ENCODE data around the gene CRTAC1.

CRTAC1 gene

DNA sequence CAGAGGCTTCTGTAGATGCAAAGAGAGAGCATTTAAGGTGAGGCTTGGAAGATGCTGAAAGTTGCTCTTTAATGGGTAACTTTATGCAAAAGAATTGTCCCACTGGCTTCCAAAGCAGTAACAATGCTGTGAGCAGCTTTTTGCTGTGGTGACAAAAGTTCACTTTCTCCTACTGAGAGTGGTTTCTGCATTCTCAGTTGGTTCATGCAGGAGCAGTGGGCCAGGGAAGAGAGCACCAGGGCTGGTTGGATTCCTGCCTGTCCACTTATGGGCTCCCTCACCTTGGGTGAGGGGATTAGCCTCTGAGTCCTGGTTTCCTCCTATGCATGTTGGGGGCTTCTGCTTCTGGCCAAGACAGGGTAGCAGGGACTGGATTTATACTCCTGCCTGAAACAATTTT is 211.8 kb downstream of the CRTAC1 start:
- TF ChIP-seq, protein P1, sequence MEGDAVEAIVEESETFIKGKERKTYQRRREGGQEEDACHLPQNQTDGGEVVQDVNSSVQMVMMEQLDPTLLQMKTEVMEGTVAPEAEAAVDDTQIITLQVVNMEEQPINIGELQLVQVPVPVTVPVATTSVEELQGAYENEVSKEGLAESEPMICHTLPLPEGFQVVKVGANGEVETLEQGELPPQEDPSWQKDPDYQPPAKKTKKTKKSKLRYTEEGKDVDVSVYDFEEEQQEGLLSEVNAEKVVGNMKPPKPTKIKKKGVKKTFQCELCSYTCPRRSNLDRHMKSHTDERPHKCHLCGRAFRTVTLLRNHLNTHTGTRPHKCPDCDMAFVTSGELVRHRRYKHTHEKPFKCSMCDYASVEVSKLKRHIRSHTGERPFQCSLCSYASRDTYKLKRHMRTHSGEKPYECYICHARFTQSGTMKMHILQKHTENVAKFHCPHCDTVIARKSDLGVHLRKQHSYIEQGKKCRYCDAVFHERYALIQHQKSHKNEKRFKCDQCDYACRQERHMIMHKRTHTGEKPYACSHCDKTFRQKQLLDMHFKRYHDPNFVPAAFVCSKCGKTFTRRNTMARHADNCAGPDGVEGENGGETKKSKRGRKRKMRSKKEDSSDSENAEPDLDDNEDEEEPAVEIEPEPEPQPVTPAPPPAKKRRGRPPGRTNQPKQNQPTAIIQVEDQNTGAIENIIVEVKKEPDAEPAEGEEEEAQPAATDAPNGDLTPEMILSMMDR (IDR thresholded peaks at IDR 0.05): no peak

DNA sequence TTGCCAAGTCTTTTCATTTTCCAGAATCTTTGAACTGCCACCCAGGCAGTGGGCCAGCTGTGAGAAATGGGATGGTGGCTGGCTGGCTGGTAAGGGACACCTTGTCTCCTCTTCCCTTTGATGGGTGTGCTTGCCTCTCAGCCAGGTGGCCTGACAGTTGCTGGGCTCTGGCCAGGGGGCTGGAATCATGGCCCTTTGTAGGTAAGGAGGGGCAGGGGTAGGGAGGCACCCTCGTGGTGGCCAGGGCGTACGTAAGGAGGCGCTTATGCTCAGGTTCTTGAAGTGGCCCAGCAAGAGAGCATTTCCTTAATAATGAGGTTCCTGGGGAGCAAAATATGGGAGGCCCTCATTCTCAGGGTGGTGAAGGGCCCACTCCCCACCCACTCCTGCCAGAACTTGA is 213.8 kb downstream of the CRTAC1 start:
- TF ChIP-seq, protein P1 (IDR thresholded peaks at IDR 0.05): no peak

All from LNCAP (cell line).